Stimulated activated CD4-positive, alpha-beta T cell treated with anti-CD3 and anti-CD28 coated beads, Interleukin-2, amount 100 ng/mL, for 24 hours (primary cell): ENCODE data around the gene CD59.
"Not testable (repeated sequence)": the region's sequence is repeated elsewhere in the genome, so short reads cannot be mapped to it uniquely, and the experiment has no call there.

Source experiments
- DNase-seq, 2 donors: peaks; one replicate each; pipeline ENCODE4 v3.0.0-alpha.2; 2020

The CD59 gene

GRCh38 chr11:33713151-33713855, 22.9 kb downstream of the CD59 start:
- DNase-seq: no peak

DNA sequence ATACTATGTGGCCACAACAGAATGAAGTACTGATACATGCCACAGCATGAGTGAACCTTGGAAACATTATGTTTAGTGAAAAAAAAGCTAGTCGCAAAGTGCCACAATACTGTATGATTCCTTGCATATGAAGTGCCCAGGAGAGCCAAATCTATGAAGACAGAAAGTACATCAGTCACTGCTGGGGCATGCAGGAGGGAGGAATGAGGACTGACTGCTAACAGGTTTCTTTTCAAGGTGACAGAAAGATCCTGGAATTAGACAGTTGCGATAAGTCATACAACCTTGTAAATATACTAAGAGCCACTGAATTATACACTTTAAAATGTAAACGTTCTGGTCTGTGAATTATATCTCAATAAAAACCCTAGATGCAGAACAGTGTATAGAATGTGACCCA, 23.8 kb downstream of the CD59 start:
- no peak for DNase-seq

DNA sequence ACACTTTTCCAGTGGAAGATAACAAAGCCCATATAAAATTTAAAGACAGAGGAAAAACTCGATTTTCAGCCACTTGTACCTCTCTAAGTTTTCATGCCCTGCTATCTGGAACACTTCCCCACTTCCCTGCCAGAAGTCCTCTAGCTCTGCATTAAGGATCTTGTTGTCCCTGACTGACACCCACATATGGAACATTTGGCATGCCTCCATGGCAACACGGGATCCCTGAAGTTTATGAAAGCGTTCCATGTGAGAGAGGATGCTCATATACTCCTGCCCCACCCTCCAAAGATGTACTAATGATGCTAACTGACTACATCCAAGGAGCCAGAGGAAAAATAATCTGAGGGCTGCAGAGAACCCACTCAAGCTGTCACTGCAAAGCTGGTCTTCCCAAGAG, 26.8 kb downstream of the CD59 start:
- DNase-seq: no peak

- DNase-seq: no peak
Observed at GRCh38 chr11:33708985-33709384, 27.2 kb downstream of the CD59 start.

DNA sequence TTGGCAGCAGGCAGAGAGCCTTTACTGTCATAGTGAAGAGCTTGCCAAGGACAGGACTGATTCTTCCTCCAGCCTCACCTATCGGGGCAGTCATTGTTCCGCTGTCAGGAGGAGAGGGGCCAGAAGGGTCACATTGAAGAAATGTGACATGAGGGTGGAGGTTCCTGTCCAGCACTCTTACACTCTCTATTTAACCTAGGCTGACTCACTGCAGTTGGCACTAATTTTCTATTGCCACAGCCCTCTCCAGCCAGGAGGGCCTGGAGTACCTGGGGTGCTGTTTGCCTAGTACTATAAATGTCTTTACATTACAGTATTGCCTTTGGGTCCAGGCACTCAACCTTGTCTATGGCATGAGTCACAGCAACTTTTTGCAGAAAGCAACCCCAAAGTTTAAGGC, 28.4 kb downstream of the CD59 start:
- not testable (repeated sequence) for DNase-seq

DNA sequence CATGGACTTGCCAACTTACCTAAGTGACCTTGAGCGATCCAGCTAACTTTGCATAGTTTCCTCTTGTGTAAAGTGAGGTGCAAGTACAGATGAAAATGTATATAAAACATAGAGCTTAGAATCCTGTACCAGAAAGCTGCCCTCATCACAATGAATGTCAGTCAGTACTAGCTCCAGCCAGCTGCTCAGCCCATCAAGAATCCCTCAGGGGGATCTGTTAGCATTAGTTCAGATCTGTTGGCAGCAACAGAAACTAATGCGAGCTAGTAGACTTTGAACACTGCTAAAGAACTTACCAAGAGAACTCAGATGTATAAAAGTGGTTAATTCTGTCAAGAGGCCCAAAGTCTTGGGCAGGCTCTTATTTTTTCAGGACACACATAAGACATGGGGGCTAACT, 29.3 kb downstream of the CD59 start:
- no peak for DNase-seq

DNA sequence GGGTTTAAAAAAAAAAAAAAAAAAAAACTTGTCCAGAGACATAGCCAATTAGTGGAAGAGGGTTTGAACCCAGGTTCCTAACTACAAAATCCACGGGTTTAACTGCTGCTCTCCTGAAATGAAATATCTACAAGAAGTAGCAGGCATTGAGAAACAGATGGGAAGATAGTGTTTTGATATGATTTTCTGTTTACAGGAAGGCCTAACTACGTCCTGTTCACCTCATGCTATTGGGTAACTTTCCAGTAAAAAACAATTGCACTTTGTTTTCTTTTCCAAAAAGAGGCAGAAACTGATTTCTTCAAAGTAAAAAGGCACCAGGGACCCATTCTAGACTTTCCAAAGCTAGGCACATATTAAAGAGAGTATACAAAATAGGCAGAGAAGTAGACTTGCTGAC, 29.7 kb downstream of the CD59 start:
- DNase-seq: no peak

- no peak for DNase-seq
Observed at GRCh38 chr11:33704240-33705002, 31.8 kb downstream of the CD59 start.

DNA sequence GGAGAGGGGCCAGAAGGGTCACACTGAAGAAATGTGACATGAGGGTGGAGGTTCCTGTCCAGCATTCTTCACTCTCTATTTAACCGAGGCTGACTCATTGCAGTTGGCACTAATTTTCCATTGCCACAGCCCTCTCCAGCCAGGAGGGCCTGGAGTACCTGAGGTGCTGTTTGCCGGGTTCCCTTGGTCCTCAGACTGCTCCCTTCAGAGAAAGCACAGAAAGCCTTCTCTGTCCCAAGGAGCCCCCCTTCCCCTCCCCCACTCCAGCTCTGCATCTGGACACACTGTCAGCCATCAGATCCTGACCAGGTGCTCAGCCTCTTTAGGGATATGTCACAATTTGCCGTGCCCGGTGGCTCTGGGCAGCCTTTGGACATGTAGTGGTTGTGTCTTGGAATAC, 32.4 kb downstream of the CD59 start:
- DNase-seq: no peak

DNA sequence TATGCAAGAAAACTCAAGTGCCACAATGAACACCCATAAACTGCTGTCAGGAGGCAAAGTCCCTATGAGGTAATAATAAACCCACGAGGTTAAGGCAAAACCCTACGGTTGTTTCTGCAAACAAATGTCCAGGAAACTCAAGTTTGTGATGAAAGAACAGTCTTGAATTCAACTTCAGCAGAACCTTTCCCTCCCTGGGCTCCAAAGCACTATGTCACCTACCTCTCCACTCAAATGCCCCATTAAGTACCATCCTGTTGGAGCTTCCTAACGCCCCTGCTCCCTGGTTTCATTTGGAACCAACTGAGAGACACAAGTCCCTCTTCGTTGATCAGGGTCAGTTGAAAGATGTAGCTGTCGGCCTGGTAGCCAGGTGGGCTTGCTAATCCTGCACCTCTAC, 33.0 kb downstream of the CD59 start:
- no peak for DNase-seq

DNA sequence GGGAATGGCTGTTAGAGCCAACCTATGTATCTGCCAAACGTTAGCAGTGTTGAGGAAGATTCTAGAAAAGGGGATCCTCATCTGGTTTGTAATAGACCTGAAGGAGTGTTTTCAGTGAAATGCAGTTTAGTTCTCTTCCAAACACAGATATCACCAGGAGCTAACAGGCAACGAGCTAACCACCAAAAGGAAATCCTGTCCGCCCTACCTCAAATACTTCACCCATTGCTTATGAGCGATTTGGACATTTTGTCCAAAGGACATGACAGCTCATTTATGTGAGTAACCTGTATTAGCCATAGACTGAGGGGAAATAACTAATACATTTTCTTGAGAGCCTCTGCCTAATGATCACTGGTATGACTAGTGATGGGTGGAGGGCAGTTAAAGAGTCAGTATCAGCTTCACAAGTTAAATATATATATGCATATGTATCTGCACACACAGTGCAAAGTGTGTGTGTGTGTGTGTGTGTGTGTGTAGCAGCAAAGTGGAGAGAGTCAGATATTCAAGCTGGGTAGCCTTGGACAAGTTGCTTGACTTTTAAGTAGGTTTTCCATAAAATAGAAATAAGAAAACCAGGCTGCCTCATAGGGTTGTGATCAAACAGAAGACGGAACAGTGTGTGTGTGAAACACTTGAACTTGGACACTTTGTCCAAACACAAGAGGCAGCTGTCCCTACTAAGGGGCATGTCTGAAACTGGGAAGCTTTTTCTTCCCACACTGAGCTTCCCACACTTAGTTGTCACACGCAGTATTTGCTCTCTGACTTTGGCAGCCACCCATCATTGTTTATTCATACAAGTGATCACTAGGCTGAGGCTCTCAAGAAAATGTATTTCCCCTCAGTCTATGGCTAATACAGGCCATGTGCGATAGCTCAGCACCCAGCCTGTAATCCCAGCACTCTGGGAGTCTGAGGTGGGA, 34.7 kb downstream of the CD59 start:
- no peak for DNase-seq

DNA sequence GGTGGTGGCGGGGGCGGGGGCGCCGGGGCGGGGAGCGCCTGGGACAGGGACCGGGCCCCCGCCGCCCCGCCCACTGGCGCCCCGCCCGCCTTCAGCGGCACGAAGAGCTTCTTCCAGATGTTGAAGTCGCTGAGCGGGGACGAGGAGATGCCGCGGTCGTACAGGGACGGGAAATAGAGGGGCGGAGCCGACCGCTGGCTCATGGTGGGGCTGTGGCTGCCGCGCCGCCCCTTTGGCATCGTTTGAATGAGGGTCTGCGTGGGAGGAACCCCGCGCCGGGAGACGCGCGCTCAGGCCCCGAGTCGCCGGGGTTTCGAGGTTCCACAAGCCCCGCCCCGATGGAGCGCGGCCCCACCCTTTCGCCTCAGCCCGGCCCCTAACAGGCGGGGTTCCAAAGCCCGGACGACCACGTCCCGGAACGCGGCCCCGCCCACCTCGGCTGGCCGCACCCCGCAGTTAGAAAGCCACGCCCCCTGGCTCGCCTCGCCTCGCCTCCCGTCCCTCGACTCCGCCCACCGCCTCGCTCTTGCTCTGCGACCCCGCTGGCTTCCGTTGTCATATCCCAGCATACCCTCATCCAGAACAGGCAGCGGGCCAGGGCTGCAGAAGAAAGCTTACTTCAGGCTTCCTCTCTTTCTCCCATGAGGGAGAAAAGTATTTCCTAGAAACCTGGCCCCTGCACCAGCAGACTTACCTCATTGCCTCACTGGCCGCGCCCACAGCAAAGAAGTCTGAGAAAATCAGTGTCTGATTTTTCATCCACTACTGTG, 35.5 kb downstream of the CD59 start, which contains the start of gene C11orf91:
Gene C11orf91 (minus strand): TSS at position 325 of the 770 bp plus-strand sequence. CDS start 86 bp downstream, at position 239.
- peak; percentile 94 to 97 for DNase-seq

GRCh38 chr11:33700063-33700501, 36.1 kb downstream of the CD59 start:
- DNase-seq: no peak

- no peak for DNase-seq
Observed at GRCh38 chr11:33699515-33700062, 36.6 kb downstream of the CD59 start.

DNA sequence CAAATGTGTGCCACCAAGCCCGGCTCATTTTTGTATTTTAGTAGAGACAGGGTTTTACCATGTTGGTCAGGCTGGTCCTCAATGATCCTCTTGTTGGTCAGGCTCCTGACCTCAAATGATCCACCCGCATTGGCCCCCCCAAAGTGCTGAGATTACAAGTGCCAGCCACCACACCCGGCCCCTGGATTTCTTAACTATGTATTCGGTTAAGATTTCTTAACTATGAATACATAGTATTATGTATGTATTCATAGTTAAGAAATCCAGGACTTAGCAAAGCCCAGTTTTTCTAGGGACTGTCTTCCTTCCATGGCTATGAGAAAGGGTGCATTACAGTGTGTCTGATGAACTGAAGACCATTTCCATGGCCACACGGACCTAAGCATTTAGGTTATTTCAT, 37.3 kb downstream of the CD59 start:
- no peak for DNase-seq

DNA sequence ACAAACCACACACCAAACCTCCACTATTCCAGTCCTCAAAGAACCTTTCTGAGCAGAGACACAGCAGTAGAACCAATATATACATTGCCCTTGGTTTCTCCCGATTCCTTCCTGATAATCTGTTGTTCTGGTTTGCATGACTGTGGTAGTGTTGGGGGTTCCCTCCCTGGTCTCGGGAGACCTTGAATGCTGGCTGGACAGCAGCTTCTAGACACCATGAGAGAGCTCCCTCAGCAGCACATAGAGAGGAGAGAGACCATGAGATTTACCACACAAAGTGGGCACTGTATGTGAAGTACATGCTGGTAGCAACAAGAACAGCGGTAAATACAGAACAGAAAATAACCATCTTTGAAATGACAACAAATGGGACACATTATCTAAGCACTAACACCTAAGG, 38.2 kb downstream of the CD59 start:
- no peak for DNase-seq

GRCh38 chr11:33696931-33697638, 39.1 kb downstream of the CD59 start:
- DNase-seq: no peak

GRCh38 chr11:33696411-33696810, 39.8 kb downstream of the CD59 start:
- no peak for DNase-seq

DNA sequence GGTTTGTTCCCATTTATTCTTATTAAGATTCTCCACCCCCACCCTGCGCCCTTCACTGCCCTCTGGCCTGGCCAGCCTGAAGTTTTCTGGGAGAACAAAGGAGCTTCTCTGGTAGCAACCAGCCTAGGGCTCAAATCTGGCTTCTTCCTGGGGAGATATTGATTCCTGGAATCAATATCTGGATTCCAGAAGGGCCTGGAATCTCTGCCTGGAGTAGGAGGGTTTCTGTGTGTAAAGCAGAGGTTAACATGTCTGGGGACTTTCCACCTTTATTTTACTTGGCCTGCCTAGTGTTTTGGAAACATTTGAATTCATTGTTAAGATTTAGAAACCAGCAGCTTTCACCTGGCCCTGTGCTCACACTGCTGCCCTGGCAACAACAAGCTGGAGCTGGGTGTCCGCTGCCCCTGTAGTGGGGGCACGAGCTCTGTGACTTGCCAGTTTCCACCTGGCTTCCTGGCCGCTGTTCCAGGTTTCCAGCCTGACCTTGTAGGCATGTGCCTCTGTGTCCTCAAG, 41.1 kb downstream of the CD59 start:
- no peak for DNase-seq

- DNase-seq: no peak
Observed at GRCh38 chr11:33694346-33695050, 41.7 kb downstream of the CD59 start.

DNA sequence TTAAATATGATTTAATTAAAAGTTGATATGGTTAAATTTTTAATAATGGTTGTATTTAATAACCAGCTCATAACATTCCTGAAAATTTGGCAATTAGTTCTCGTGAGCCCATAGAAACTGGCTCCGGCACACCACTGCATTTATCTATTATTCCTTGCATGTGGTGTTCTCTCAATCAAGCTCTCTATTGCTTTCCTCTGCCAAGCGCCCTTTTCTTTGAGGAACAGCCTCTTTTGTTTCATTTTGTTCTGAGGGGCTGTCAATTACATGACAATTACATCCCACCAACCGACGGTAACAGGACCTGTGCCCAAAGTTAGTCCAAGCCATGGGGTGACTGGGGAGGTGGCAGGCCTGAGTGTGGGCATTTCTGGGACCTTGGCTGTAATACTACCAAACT, 43.7 kb downstream of the CD59 start:
- DNase-seq: no peak
